ENCODE measurements around the gene FOS.

- TF ChIP-seq CTCF (IDR thresholded peaks at IDR 0.05) = no peak
- TF ChIP-seq POLR2A (IDR thresholded peaks at IDR 0.05) = no peak
These were observed 3.0 kb downstream of the FOS start for GRCh38 chr14:75281654-75282019.

Measured in thyroid gland (tissue), 4 donors.